ENCODE measurements around the gene DCDC2B.
A peak's percentile ranks its signal among the peaks of the same experiment; 100 is the strongest.

DCDC2B gene

DNA sequence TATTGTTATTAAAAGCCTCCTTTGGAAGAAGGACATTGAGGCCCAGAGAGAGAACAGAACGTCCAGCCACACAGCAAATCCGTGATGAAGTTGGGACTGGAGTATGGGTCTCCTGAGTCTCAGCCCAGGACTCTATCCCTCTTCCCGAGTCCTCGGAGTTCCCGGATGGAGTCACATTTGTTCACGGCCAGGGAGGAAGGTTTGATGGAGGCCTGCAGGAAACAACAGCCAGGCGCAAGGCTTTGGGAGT lies 29.8 kb upstream of the DCDC2B start:
- DNase-seq (ENCODE audit: low read depth): no peak
- TF ChIP-seq, protein P1, sequence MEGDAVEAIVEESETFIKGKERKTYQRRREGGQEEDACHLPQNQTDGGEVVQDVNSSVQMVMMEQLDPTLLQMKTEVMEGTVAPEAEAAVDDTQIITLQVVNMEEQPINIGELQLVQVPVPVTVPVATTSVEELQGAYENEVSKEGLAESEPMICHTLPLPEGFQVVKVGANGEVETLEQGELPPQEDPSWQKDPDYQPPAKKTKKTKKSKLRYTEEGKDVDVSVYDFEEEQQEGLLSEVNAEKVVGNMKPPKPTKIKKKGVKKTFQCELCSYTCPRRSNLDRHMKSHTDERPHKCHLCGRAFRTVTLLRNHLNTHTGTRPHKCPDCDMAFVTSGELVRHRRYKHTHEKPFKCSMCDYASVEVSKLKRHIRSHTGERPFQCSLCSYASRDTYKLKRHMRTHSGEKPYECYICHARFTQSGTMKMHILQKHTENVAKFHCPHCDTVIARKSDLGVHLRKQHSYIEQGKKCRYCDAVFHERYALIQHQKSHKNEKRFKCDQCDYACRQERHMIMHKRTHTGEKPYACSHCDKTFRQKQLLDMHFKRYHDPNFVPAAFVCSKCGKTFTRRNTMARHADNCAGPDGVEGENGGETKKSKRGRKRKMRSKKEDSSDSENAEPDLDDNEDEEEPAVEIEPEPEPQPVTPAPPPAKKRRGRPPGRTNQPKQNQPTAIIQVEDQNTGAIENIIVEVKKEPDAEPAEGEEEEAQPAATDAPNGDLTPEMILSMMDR (IDR thresholded peaks at IDR 0.05; ENCODE audit: insufficient read depth, low read depth, low read length, missing control alignments): no peak
- peak overlapping the region; percentile 90 for H3K4me3 ChIP-seq (ENCODE audit: low read depth, low read length)

DNA sequence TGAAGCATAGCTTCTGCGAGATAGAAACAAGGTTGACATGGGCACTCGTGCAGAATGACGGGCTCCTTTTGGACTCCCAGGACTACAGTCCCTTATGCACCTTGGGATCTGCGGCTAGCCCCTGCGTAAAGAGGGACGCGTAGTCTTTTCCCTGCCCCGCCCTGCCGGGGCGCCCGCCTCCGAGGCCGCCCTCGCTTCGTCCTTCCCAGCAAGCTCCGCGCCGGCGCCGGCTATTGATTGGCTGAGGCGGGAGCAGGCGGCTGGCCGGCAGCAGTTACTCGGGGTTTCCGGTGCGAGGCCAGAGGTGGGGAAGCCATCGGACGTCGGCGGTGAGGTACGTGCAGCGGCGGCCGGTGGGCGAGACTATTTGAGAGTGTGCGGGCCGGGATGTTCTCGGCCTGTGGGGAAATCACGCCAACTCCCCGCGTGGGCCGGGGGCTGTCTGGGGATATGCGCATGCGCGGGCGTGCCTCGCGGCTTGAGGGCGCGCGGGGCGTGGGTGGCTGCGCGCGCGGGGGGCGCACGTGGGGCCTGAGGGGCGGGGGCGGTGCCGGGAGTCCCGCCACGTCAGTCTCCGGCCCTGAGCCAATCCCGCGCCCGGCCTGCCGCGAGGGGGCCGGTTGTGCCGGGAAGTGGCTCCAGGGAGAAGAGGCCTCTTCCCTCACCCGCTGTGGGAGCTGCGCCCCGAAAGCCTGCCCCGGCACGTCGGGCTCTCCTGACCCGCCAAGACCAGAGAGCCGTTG lies 29.3 kb upstream of the DCDC2B start, which contains the start of gene TXLNA:
Gene TXLNA (plus strand): TSS at position 233 of the 743 bp plus-strand sequence. CDS start 671 bp downstream, outside the sequence.
- peak within 1 kb of the TSS; percentile 90 for H3K4me3 ChIP-seq (ENCODE audit: low read depth, low read length)
- peak; percentile 96 for DNase-seq (ENCODE audit: low read depth)
- TF ChIP-seq, protein P1 (IDR thresholded peaks at IDR 0.05; ENCODE audit: insufficient read depth, low read depth, low read length, missing control alignments): no peak

DNA sequence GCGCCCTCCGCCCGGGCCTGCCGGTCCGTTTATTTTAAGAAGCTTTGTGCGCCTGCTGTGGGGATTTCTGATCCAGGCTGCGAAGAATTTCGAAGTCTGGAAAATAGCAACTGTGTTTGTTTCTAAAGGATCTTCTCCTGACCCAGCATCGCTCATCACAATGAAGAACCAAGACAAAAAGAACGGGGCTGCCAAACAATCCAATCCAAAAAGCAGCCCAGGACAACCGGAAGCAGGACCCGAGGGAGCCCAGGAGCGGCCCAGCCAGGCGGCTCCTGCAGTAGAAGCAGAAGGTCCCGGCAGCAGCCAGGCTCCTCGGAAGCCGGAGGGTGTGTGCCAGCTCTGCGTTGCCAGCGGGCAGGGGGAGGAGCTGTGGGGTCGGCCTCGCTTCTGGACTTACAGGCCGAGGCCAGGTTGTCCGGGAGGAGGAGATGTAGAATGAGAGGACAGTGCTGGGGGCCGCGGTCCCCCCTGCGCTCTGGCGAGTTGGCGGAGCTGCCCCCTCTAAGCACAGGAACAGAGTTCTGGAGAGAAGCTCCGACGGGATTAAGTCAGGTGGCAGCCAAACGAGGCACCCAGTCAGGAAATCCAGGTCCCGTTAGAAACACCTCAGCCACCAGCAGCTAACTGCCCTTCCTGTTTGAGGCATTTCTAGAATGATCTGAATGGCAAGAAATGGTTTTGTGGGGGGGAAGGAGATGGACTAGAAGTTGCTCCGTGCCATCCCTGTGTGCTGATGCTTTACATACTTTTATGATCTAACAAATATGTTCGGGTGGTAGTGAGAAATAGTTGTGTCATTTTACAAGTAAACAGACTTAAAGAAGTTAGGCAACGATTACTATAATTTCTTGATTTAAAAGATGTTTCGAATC lies 28.5 kb upstream of the DCDC2B start:
- H3K4me3 ChIP-seq (ENCODE audit: low read depth, low read length): peak overlapping the region; percentile 90
- TF ChIP-seq, protein P1 (IDR thresholded peaks at IDR 0.05; ENCODE audit: insufficient read depth, low read depth, low read length, missing control alignments): no peak
- peak; percentile 59 for DNase-seq (ENCODE audit: low read depth)

DNA sequence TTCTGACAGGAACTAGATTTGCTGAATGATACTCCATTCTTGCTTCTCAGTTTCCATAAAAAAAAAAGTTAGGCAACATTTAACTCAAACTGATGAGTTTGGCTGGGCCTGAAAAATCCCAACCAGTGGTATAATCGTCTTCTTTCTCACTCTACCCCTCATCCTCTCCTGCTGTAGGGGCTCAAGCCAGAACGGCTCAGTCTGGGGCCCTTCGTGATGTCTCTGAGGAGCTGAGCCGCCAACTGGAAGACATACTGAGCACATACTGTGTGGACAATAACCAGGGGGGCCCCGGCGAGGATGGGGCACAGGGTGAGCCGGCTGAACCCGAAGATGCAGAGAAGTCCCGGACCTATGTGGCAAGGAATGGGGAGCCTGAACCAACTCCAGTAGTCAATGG lies 27.8 kb upstream of the DCDC2B start:
- no peak for DNase-seq (ENCODE audit: low read depth)
- peak overlapping the region; percentile 90 for H3K4me3 ChIP-seq (ENCODE audit: low read depth, low read length)
- TF ChIP-seq, protein P1 (IDR thresholded peaks at IDR 0.05; ENCODE audit: insufficient read depth, low read depth, low read length, missing control alignments): no peak

DNA sequence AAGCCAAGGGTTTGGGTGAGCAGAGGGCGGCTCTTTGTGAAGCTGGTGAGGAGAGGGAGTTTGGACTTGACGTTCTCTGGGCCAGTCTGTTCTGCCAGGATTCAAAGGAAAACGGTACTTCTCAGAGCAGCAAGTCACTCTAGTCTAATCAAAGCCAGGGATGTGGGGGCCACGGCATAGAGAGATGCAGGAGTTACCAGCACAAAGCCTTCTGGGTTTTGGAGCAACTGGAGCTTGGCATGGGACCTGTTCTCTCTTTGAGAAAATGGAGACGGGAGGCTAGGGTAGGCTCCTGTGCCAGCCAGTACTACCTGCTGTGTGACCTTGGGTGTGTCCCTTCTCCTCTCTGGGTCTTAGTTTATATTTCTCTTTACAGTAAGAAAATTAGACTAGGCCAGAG lies 27.3 kb upstream of the DCDC2B start:
- TF ChIP-seq, protein P1 (IDR thresholded peaks at IDR 0.05; ENCODE audit: insufficient read depth, low read depth, low read length, missing control alignments): no peak
- peak overlapping the region; percentile 90 for H3K4me3 ChIP-seq (ENCODE audit: low read depth, low read length)
- no peak for DNase-seq (ENCODE audit: low read depth)

DNA sequence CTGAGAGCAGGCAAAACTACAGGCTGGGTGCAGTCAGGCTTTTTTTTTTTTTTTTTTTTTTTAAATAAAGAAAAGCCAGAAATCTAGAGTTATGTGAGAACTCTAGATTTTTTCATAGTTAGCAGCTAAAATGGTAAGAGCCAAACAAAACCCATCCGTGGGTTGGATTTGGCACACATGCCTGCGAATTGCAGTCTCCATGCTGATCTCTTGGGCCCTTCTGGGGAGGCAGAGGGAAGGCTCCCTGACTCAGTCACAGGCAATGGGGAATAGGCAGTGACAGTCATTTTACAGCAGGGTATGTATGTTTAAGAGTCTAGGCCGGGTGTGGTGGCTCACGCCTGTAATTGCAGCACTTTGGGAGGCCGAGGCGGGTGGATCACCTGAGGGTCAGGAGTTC lies 26.8 kb upstream of the DCDC2B start:
- TF ChIP-seq, protein P1 (IDR thresholded peaks at IDR 0.05; ENCODE audit: insufficient read depth, low read depth, low read length, missing control alignments): no peak
- H3K4me3 ChIP-seq (ENCODE audit: low read depth, low read length): peak overlapping the region; percentile 90
- DNase-seq (ENCODE audit: low read depth): no peak
